GM21360 (cell line): ENCODE data around the gene DVL1.

Source experiments
- ATAC-seq: cut with Tn5 transposase; IDR thresholded peaks from one replicate; pipeline ENCODE4 v1.9.1; 2021; ENCODE audit warnings: mild to moderate bottlenecking, moderate library complexity; ENCODE audit not compliant: unreplicated experiment

DVL1 gene

GRCh38 chr1:1302006-1302430, 47.2 kb downstream of the DVL1 start:
- ATAC-seq: no peak

GRCh38 chr1:1300352-1300739, 48.9 kb downstream of the DVL1 start:
- no peak for ATAC-seq

DNA sequence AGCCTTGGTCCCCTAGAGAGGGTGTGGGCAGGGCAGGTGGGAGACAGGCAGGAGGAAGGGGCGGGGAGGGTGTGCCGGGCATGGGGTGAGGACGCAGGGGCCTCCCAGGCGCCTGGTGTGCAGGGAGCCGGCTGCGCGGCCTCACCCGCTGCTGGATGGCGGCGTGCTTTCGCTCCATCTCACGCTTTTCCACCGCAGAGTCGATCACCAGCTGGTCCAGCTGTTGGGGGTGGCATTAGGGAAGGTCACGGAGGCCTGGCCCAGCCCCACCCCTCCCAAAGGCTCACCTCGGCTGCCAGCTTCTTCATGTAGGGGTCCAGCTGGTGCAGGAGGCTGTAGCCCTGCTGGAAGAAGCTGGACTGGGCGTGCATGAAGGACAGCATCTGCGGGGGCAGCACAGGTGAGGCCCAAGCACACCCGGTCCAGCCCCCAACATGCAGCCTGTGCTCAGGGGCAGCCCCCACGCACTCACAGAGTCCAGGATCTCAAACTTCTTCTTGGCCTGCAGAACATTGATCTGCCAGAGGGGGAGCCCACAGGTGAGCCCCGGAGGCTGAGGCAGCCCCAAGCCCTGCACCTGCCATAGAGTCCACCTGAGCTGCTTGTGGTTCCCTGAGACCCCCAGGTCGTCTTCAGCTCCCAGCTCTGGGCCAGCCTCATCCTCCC, 49.4 kb downstream of the DVL1 start:
- no peak for ATAC-seq

GRCh38 chr1:1298861-1299685, 50.1 kb downstream of the DVL1 start:
- ATAC-seq: no peak

- ATAC-seq: no peak
Measured at GRCh38 chr1:1297802-1298424, 51.3 kb downstream of the DVL1 start.

DNA sequence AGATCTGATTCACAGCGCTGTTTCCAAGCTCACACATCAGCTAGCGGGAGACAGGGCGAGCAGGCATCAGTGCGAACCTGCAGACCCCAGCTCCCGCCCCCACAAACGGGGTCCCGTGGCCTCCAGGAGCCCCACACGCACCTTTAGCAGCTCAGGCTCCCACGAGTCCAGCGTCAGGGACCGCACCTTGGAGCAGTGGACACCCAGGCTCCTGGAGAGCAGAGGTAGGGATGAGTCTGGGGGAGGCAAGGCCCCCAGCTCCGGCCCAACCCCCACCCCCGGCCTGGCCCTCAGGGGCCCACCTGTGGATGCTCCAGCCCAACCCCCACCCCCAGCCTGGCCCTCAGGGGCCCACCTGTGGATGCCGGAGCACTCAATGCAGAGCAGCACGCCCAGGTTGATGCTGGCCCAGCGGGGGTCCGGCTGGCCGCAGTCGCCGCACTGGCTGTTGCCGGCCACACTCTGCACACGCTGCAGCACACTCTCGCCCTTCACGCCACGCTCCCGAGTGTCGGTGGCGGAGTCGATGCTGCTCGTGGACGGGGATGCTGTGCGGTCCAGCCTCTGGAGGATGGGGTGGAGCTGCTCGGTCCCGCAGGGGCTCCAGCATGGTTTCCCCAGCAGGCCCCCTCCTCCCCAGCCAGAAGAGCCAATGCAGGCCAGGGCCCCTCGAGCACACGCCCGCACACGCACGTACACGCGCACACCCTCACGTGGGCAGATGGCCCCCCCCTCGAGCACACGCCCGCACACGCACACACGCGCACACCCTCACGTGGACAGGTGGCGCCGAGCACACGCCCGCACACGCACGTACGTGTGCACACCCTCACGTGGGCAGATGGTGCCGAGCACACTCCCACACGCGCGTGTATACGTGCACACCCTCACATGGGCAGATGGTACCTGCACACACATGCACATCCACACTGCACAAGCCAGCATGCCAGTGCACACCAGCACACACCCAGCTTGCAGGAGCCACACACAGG, 52.9 kb downstream of the DVL1 start:
- no peak for ATAC-seq

DNA sequence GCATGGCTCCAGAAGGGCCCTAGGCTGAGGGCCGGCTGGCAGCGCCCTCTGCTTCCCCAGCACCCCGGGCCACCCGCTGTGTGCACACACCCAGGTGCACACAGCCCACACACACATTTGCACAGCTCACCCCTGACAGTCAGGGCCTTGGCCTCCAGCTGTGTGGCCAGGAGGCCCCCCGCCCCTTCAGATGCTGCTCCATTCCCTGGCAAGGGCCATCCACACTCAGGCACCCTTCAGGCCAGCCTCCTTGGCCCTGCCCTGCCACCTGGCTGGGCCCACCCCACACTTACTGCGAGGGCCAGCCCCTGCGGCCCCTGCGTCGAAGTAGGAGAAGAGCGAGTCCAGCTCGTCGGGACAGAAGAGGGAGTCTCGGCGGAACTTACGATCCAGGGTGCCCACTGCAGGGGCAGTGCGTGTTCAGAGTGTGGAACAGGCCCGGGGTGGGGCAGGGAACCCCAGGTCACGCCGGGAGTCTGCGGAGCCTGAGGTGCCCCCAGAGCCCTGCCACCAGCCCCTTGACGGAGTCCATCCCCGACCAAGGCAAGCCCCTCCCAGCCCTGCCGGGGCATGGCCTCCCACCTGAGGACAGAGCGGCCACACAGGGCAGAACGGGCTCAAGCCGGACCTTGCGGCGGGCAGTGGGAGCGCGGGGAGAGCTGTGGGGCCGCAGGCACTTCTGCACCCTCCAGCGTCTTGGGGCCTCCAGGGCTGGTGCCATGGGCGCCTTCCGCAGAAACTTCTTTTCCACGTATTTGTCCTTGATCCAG, 53.9 kb downstream of the DVL1 start:
- no peak for ATAC-seq

- ATAC-seq: no peak
Measured at GRCh38 chr1:1294250-1294890, 54.8 kb downstream of the DVL1 start.

DNA sequence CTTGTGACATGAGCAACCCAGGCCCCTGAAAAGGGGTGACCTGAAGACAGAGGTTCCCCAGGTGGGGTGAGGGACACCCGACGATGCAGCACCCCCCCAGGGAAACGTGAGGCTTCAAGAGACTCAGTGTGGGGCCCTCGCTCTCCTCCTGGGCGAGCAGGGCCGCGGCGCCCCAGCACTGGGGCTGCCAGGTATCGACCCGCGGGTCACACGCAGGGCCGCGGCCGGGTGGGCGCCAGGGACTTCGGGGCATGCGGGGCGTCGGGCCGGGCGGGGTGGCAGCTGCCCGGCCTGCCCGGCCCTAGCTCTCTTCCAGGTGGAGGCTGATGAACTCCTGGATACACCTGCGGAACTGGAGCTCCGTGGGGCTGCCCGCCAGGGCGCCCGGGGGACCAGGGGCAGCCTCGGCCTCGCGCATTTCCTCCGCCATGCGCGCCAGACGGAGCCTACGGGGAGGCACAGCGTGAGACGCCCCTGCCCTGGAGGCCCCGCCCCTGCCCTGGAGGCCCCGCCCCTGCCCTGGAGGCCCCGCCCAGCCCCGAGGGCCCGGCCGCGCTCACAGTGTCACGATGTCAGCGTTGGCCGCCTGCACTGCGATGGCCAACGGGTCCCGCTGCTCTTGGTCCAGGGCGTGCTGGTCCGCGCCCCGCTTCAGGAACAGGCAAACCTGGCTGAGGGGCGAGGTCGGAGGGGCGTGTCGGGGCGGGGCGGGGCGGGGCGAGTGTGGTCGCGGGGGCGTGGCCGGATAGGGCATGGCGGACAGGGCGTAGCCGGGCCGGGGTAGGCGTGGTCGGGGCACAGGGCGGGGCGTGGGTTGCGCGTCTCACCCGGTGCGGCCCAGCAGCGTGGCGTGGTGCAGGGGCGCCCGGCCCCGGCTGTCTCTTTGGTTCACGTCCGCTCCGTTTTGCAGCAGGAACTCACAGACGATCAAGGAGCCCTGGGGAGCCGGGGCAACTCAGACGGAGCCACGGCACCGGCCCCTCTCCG, 55.7 kb downstream of the DVL1 start:
- no peak for ATAC-seq

GRCh38 chr1:1292851-1293250, 56.4 kb downstream of the DVL1 start:
- ATAC-seq: no peak

DNA sequence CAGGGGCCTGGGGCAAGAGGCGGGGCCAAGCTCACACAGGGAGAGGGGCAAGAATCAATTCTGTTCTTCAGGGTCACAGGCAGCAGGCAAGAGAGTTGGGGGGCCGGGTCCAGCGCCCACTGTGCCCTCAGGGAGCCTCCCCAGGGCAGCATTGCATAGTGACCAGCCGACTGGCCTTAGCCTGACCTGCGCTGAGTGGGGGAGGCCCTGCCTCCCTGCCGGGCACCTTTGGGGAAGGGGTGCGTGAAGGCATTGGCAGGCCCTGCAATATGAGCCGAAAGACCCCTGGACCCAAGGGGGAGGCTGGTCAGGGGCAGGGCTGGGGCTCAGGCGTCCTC, 56.8 kb downstream of the DVL1 start:
- ATAC-seq: no peak

DNA sequence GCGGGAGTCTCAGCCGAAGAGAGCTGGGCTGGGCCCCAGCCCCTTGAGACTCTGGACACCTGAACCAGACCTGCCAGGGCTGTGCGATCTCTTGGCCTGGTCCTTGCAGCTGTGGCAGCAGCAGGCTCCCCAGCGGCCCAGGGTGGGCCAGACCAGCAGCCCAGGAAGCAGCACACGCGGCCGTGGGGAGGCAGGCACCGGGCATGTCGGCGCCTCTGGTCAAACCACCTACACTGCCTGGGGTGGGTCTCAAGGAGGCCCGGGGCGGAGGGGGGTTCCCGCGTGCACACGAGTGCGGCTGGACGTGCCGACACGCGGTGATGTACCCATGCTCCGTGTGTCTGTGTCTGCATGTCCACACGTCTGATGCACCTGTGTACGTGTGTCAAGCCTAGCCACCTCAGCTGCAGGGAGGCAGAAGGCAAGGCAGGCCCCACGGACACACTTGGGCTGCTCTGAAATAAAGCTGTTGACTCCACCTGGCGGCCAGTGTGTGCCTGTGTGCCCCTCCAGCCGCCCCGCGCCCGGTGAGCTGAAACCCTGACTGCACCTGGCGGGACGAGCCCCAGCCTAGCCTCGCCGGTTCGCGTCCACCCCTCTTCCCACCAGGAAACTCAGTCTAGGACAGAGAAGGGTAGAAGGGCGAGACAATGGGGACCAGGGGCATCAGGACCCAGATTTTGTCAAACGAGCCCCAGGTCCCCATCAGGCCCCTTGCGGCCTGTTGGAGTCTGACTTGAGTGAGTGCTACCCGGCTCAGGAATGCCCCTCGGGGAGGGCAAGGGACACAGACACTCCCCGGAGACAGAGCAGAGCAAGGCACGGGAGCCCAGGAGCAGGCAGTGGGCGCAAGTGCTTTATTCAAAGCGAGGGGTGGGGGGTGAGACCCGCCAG, 57.4 kb downstream of the DVL1 start:
- ATAC-seq: no peak

GRCh38 chr1:1291023-1291528, 58.1 kb downstream of the DVL1 start:
- ATAC-seq: no peak

- no peak for ATAC-seq
Measured at GRCh38 chr1:1290238-1290731, 58.9 kb downstream of the DVL1 start.

- no peak for ATAC-seq
Measured at GRCh38 chr1:1287288-1288110, 61.7 kb downstream of the DVL1 start.
